HG03457 (cell line): Measurements from ENCODE around the gene ADAMTS2.

Experiments used
- ATAC-seq: cut with Tn5 transposase; IDR thresholded peaks from one replicate; pipeline ENCODE4 v1.9.1; 2021; ENCODE audit warnings: moderate number of reproducible peaks; ENCODE audit not compliant: unreplicated experiment

Gene ADAMTS2

DNA sequence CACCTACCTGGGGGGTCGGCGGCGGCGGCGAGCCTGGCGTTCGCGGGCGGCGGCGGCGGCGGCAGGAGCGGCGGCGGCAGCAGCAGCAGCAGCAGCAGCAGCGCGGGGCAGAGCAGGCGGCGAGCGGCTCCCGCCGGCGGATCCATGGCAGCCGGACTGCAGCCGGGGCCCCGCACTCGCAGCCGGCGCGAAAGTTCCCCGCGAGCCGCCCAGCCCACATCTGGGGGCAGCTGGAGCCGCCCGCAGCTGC, 153 bp downstream of the ADAMTS2 start:
- ATAC-seq: no peak

GRCh38 chr5:179344431-179345182, 654 bp downstream of the ADAMTS2 start:
- no peak for ATAC-seq

DNA sequence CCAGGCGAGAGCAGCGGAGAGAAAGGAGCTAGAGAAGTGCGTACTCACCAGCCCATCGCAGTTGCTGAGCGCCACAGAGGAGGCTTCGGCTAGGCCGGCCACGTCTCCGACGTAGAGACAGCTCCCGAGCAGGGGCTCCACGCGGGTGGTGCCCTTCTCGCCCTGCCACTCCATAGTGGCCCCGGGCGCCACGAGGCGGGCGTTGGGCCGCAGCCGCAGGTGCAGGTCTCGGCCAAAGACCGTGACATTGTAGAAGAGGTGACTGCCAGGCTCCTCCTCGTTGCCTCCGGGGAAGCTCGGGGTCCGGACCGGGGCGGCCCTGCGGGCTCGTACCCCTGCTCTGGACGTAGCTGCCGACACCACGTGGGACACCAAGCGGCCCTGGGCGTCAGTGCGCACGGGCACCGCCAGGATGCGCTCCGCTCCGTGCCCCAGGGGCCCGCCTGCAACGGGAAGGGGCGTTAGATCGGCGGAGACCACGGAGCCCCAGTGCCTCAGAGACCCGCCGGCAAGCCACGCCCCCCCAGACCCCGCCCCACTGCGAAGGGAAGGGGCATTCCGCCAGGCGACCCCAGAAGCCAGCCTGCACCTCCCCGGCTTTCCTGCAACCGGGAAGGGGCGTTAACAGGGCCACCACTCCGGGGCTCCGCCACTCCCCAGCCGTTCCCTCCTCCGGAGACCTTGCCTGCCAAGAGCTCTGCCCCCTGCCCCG, 1.4 kb downstream of the ADAMTS2 start:
- no peak for ATAC-seq

- no peak for ATAC-seq
Measured at GRCh38 chr5:179343021-179343718, 2.1 kb downstream of the ADAMTS2 start.

- ATAC-seq: no peak
Measured at GRCh38 chr5:179342577-179342976, 2.7 kb downstream of the ADAMTS2 start.

- ATAC-seq: no peak
Measured at GRCh38 chr5:179340465-179340864, 4.8 kb downstream of the ADAMTS2 start.

- no peak for ATAC-seq
Measured at GRCh38 chr5:179339996-179340395, 5.3 kb downstream of the ADAMTS2 start.

- no peak for ATAC-seq
Measured at GRCh38 chr5:179339081-179339480, 6.2 kb downstream of the ADAMTS2 start.

GRCh38 chr5:179337796-179338676, 7.2 kb downstream of the ADAMTS2 start:
- no peak for ATAC-seq

DNA sequence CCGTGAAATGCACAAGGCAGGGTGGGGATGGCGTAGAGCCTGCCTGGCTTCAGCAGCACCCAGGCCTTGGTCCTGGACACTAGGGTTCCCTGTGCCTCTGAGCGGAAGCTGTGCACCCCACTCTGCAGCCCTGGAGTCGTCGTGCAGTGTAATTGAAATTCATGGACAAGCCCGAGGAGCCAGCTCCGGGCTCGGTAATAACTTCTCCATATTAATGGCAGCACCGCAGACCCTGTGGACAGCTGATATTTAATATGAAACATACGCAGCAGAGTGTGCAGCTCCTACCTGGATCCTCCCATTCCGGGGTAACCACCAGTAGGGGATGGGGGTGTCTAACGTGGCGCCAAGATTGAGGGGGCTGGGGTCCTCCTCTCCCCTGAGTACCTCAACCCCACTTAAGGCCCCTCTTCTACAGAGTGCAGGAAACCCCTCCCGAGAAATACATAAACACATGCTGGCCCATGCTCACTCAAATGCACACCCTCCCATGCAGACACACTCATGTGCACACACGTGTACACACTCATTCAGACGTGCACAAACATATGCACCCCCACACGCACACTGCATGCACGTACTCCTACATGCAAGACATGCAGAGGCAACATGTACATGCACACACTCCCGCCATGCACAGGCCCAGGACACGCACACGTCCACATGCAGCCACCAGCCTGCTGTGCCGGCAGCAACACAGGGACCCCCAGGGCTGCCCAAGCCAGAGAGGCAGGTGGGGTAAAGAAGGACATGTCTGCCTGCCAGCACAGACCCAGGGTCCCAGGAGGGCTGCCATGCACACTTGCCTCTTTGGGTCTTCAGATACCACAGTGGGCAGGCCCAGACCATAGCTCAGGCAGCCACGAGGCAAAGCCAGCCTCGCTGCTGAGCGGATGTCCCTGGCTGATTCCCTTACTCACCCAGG, 8.1 kb downstream of the ADAMTS2 start:
- no peak for ATAC-seq

DNA sequence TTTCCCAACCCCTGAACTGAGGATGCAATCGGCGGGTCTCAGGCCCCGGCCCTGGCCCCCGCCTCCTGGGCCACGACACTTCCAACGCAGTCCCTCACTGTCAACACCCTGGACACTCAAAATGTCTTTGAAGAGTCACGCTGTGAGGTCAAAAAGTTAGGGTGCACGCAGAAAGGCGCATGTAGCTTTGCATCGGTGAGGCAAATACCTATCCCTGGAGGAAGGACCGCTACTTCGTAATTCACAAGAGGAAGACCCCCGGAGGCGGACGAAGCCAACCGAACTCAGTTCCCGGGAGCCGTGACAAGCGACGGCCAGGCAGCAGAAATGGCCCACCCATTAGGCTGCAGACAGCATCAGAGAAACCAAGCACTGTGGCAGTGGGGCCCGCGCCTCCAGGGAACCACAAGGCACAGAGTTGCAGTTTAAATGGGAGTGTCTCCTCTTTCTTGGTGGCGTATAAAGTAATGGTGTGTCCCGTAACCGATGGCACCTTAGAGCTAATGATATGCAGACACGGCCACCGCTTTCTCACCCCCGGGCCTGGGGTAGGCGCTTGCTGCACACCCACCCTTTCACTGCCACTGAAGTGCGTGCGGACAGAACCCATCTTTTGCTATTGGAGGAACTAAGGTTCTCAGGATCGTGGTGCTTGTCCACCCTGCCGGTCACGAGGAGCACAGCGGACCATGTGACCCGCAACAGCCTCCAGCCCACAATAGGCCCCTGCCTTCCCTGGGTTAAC, 9.0 kb downstream of the ADAMTS2 start:
- no peak for ATAC-seq

GRCh38 chr5:179333796-179334761, 11.2 kb downstream of the ADAMTS2 start:
- no peak for ATAC-seq

DNA sequence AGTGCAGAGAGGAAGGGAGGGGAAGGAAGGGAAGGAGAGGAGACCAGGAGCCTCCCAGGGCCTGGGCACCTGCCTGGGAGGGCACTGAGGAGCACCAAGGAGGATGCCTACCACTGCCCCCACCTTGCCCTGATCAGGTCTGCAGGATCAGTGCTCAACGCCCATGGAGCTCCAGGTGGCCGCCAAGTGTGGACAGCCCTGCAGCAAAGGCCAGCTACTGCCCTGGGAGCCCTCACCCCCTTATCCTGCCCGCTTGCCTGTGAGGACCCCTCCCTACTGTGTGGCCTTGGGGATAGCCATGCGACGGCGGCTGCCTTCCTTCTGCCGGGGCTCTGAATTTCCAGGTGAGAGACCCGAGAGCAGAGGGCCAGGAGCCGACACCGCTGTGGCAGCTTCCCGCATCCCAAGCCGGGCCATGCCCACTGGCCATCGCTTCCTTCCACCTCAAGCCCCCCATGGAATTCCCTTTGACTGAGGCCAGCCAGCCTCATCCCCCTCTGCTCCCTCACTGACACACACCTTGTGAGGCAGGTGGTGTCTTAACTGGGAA, 12.4 kb downstream of the ADAMTS2 start:
- ATAC-seq: no peak

DNA sequence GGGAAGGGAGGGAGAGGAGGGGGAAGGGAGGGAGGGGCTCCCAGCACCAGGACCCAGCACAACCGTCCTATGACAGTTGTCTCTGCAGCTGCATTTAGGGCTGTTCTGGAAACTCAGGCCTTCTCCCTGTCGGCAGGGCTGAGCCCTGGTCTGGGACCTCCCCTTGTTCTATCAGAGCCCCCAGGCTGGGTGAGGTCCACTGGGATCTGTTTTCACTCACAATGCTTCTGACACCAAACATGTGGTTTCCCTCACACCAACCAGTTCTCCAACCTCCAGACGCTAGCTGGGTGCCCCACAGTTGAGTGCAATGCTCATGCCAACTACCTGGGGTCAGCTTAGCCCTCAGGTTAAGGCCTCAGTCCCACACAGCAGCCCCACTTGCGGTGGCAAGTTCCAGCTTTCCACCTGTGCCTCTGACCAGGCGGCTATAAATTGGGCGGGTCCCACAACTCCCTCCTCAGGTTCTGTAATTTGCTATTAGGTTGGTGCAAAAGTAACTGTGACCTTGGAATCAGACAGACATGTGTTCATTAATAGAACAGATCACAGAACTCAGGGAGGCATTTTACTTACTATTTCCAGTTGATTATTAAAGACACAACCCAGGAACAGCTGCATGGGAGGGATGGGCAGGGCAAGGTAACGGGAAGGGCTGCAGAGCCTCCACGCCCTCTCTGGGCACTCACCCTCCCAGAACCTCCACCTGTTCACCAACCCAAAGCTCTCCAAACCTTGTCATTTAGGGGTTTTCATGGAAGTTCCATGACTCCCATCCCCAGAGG, 13.5 kb downstream of the ADAMTS2 start:
- ATAC-seq: no peak

GRCh38 chr5:179330186-179330900, 14.9 kb downstream of the ADAMTS2 start:
- no peak for ATAC-seq

- no peak for ATAC-seq
Measured at GRCh38 chr5:179328291-179328690, 17.0 kb downstream of the ADAMTS2 start.
